DND-41 (cell line): ENCODE results near the gene SERTAD2.

ENCODE experiments used
- CTCF ChIP-seq: IDR thresholded peaks from 2 replicates; pipeline ENCODE4 v1.5.1; 2012; ENCODE audit warnings: borderline replicate concordance, low read length, moderate library complexity, mild to moderate bottlenecking; ENCODE audit not compliant: poor library complexity, severe bottlenecking; ENCODE audit errors: extremely low read depth
- EZH2 ChIP-seq: IDR thresholded peaks from 3 replicates; pipeline ENCODE4 v1.6.1; 2012; ENCODE audit warnings: borderline replicate concordance, low read depth, mild to moderate bottlenecking, moderate library complexity, low read length, inconsistent platforms; ENCODE audit not compliant: severe bottlenecking

- TF ChIP-seq CTCF: no peak
- no peak for TF ChIP-seq EZH2
These were observed 46.0 kb upstream of the SERTAD2 start for GRCh38 chr2:64699712-64700111.
